HepG2 (cell line): ENCODE data around the gene ARHGAP32.

Experiments used
- FOSL1 ChIP-seq: sonication (generic); formaldehyde crosslinking; IDR thresholded peaks from 2 replicates; pipeline ENCODE4 v1.9.0; 2021; ENCODE audit warnings: missing genetic modification reagents, borderline replicate concordance
- GTF2F1 ChIP-seq: fragments of 150-350 bp; IDR thresholded peaks from 2 replicates; pipeline ENCODE4 v1.6.1; 2014; ENCODE audit warnings: low read length
- HMGXB4 ChIP-seq, 2 experiments: sonication (generic) in 1 of 2; formaldehyde crosslinking in 1 of 2; IDR thresholded peaks; 2 replicates each; pipeline versions ENCODE4 v1.4.0 to v1.6.1; 2018 to 2020; ENCODE audit warnings: missing genetic modification reagents in 2 of 2, borderline replicate concordance in 1 of 2, low read depth in 1 of 2, mild to moderate bottlenecking in 1 of 2, missing biosample characterization in 1 of 2
- KLF9 ChIP-seq: IDR thresholded peaks from 2 replicates; pipeline ENCODE4 v1.6.1; 2016; ENCODE audit warnings: low read depth
- POLR2AphosphoS5 ChIP-seq: IDR thresholded peaks from 2 replicates; pipeline ENCODE4 v1.6.1; 2012; ENCODE audit warnings: low read depth, low read length
- TAF1 ChIP-seq: sonication (generic); formaldehyde crosslinking; IDR thresholded peaks from 2 replicates; pipeline ENCODE4 v1.4.0; 2020; ENCODE audit warnings: missing genetic modification reagents
- ZFP36 ChIP-seq: fragments of 150-350 bp; IDR thresholded peaks from 2 replicates; pipeline ENCODE4 v1.6.1; 2018; ENCODE audit warnings: borderline replicate concordance, low read length, low read depth; ENCODE audit not compliant: partially characterized antibody
- TF ChIP-seq, protein P1 (sequence below): sonication (generic); formaldehyde crosslinking; IDR thresholded peaks from 2 replicates; pipeline ENCODE4 v1.4.0; 2020; ENCODE audit warnings: missing genetic modification reagents, borderline replicate concordance
- TF ChIP-seq, protein P2 (sequence below): sonication (generic); formaldehyde crosslinking; IDR thresholded peaks from 2 replicates; pipeline ENCODE4 v1.5.0; 2020; ENCODE audit warnings: mild to moderate bottlenecking, missing genetic modification reagents, moderate library complexity

DNA sequence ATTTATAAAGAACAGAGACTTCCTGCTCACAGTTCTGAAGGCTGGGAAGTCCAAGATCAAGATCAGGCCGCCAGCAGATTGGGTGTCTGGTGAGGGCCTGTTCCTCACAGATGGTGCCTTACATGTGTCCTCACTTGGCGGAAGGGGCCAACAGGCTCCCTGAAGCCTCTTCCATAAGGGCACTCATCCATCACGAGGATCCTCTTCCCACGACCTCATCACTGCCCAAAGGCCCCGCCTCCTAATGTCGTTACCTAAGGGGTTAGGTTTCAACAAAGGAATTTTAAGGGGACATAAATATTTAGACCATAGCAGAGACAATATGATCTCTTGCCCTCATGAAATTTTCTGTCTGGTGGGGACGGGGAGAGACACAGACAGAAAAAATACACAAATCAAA is 268.0 kb downstream of the ARHGAP32 start:
- TF ChIP-seq POLR2AphosphoS5: no peak
- TF ChIP-seq HMGXB4 (CRISPR knock-in tag; IDR thresholded peaks at IDR 0.05; ENCODE audit: borderline replicate concordance in 1 of 2, low read depth in 1 of 2): no peak
- no peak for TF ChIP-seq TAF1 (CRISPR knock-in tag)
- TF ChIP-seq, protein P1, sequence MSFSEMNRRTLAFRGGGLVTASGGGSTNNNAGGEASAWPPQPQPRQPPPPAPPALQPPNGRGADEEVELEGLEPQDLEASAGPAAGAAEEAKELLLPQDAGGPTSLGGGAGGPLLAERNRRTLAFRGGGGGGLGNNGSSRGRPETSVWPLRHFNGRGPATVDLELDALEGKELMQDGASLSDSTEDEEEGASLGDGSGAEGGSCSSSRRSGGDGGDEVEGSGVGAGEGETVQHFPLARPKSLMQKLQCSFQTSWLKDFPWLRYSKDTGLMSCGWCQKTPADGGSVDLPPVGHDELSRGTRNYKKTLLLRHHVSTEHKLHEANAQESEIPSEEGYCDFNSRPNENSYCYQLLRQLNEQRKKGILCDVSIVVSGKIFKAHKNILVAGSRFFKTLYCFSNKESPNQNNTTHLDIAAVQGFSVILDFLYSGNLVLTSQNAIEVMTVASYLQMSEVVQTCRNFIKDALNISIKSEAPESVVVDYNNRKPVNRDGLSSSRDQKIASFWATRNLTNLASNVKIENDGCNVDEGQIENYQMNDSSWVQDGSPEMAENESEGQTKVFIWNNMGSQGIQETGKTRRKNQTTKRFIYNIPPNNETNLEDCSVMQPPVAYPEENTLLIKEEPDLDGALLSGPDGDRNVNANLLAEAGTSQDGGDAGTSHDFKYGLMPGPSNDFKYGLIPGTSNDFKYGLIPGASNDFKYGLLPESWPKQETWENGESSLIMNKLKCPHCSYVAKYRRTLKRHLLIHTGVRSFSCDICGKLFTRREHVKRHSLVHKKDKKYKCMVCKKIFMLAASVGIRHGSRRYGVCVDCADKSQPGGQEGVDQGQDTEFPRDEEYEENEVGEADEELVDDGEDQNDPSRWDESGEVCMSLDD: no peak
- no peak for TF ChIP-seq FOSL1 (CRISPR knock-in tag)
- TF ChIP-seq, protein P2, sequence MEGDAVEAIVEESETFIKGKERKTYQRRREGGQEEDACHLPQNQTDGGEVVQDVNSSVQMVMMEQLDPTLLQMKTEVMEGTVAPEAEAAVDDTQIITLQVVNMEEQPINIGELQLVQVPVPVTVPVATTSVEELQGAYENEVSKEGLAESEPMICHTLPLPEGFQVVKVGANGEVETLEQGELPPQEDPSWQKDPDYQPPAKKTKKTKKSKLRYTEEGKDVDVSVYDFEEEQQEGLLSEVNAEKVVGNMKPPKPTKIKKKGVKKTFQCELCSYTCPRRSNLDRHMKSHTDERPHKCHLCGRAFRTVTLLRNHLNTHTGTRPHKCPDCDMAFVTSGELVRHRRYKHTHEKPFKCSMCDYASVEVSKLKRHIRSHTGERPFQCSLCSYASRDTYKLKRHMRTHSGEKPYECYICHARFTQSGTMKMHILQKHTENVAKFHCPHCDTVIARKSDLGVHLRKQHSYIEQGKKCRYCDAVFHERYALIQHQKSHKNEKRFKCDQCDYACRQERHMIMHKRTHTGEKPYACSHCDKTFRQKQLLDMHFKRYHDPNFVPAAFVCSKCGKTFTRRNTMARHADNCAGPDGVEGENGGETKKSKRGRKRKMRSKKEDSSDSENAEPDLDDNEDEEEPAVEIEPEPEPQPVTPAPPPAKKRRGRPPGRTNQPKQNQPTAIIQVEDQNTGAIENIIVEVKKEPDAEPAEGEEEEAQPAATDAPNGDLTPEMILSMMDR (CRISPR knock-in tag): no peak
- TF ChIP-seq GTF2F1: no peak
- no peak for TF ChIP-seq KLF9
- no peak for TF ChIP-seq ZFP36
